ENCODE measurements around the gene CFAP69.

CFAP69 gene

DNA sequence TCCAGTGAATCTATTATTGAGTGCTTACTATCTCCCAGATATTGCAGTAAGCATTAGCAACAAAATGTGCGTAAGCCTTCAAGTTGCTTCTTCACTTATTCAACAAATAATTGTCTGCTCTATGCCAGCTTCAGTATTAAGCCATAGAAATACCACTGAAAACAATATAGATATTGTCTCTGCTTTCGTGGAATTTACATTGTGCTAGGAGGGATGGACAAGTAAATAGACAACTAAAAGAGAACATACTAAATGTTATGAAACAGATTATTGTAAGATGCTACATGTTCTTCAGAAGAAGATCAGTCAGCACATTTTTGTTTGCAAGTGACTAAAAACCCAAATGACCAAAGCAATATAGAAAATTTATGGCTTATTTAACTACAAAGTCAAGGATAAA lies 27.3 kb downstream of the CFAP69 start:
- Histone ChIP-seq H3K27me3 (ENCODE audit: insufficient read depth, low read length) (no peaks in the 10 kb centered on the region), H3K9me3 (ENCODE audit: insufficient read depth, low read depth, low read length) (no peaks in the 10 kb centered on the region), H3K4me1 (ENCODE audit: insufficient read depth, low read length) (no peaks in the 10 kb centered on the region), H3K9ac (ENCODE audit: low read depth, low read length) (no peak overlapping the region), H3K4me3 (ENCODE audit: low read length) (no peak overlapping the region), H3K27ac (ENCODE audit: low read depth, low read length) (no peak overlapping the region), H3K36me3 (ENCODE audit: insufficient read depth, low read length) (no peaks in the 10 kb centered on the region)
- WGBS = 97% methylated on average over 1 of the region's 2 CpGs

DNA sequence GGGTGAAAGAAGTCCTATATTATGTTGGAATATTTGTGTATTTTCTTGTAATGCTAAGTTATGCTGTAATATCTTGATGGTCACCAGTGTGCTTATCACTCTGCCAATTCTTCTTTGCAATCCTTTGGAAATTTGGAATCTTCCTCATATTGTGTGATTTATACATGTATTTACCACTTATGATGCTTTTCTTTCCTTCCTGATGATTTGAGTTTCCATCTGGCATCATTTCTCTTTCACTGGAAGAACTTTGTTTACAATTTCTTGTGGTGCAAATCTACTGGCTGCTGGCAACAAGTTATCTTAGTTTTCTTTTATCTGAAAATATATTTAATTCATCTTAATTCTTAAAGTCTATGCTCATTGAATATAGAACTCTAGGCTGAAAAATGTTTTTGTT lies 29.2 kb downstream of the CFAP69 start:
- Histone ChIP-seq H3K4me1 (ENCODE audit: insufficient read depth, low read length) (no peaks in the 10 kb centered on the region), H3K9ac (ENCODE audit: low read depth, low read length) (no peak overlapping the region), H3K27ac (ENCODE audit: low read depth, low read length) (no peak overlapping the region), H3K27me3 (ENCODE audit: insufficient read depth, low read length) (no peaks in the 10 kb centered on the region), H3K36me3 (ENCODE audit: insufficient read depth, low read length) (no peaks in the 10 kb centered on the region), H3K9me3 (ENCODE audit: insufficient read depth, low read depth, low read length) (no peaks in the 10 kb centered on the region), H3K4me3 (ENCODE audit: low read length) (no peak overlapping the region)

DNA sequence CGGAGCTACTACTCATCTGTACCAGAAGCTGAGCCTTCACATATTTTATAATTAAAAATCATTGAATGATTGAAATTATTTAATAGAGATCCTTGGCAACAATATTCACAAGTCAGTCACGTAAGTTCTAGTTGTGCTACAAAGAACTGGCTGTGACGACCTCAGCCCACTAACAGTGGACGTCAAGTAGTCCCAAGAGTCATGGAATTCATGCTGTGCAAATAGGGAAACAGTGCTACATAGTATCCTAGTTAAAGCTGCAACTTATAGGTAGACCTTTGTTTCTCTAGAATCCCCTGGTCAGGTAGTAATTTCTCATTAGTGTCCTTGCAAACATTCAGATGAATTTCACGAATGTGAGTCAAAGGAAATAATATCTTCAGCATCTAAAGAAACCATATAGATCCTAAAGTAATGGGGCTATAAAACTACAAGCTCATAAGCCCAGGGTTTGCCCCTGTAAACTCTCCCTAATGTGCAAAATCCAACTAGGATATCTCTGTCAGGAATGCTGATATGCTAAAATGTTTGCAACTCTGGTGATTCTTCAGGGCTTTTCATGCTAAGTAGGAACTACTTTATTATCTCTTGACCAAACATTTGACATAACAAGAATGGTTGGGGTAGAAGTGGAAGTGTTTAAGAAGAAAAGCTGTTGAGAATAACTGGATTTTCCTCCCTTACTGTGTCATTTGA lies 31.2 kb downstream of the CFAP69 start:
- WGBS = 93% methylated on average over 3 of the region's 5 CpGs
- no peaks in the 10 kb centered on the region for H3K36me3 ChIP-seq (ENCODE audit: insufficient read depth, low read length)

DNA sequence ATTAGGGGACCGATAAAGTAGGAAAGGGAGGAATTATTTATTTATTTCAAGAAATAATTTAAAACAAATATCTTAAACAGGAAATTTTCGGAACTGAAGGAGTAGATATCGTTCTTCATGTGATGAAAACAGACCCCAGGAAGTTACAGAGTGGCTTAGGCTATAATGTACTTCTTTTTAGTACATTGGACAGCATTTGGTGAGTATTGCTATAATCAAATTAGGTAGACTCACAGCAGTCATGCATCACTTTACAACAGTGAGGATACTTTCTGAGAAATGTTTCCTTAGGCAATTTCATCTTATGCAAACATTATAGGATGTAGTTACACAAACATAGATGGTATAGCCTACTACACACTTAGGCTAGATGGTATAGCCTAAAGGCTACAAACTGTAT lies 43.2 kb downstream of the CFAP69 start:
- 93% methylated on average over 2 of the region's 3 CpGs for WGBS

More for the DNA sequence above, 31.2 kb downstream of the CFAP69 start:
- H3K9me3 ChIP-seq (ENCODE audit: insufficient read depth, low read depth, low read length) = no peaks in the 10 kb centered on the region
- no peak overlapping the region for H3K27ac ChIP-seq (ENCODE audit: low read depth, low read length)
- H3K4me1 ChIP-seq (ENCODE audit: insufficient read depth, low read length) = no peaks in the 10 kb centered on the region
- no peak overlapping the region for H3K4me3 ChIP-seq (ENCODE audit: low read length)
- H3K9ac ChIP-seq (ENCODE audit: low read depth, low read length) = no peak overlapping the region
- H3K27me3 ChIP-seq (ENCODE audit: insufficient read depth, low read length) = no peaks in the 10 kb centered on the region

DNA sequence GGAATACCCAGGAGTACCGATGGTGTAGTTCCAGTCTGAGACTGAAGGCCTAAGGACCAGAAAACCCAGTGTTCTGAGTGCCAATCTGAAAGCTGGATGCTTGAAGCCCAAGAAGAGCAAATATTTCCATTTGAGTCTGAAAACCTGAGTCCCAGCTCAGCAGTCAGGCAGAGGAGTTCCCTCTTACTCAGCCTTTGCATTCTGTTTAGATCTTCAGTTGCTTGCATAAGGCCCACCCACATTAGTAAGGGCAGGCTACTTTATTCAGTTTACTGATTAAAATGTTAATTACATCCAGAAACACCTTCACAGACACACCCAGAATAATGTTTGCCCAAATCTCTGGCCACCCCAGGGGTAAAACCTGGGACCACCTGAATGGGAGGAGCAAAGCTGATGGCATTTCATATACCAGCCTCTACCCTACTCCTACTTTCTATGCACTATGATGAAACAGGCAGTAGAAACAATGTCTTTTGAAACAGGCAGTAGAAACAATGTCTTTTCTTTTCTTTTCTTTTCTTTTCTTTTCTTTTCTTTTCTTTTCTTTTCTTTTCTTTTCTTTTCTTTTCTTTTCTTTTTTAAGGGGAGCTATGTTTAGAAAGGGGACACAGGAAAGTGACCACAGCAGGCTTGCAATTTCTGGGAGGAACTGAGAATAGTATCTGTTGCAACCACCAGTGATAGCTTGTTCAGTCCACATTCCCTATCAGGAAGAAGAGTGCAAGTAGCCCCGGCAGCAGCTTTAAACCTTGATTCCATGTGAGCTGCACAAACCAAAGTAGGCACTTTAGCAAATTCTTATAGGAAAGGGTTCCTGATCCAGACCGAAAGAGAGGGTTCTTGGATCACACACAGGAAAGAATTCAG lies 45.5 kb downstream of the CFAP69 start:
- H3K9ac ChIP-seq (ENCODE audit: low read depth, low read length) = no peak overlapping the region
- no peaks in the 10 kb centered on the region for H3K27me3 ChIP-seq (ENCODE audit: insufficient read depth, low read length)
- peaks cover 17% of the 10 kb centered on the region for H3K9me3 ChIP-seq (ENCODE audit: insufficient read depth, low read depth, low read length)
- no peak overlapping the region for H3K4me3 ChIP-seq (ENCODE audit: low read length)
- H3K27ac ChIP-seq (ENCODE audit: low read depth, low read length) = no peak overlapping the region
- H3K4me1 ChIP-seq (ENCODE audit: insufficient read depth, low read length) = no peaks in the 10 kb centered on the region
- H3K36me3 ChIP-seq (ENCODE audit: insufficient read depth, low read length) = no peaks in the 10 kb centered on the region; the same call in 1 of the 2 replicates
- 94% methylated on average over 3 of the region's 3 CpGs for WGBS

More for the DNA sequence above, 43.2 kb downstream of the CFAP69 start:
- no peaks in the 10 kb centered on the region for H3K27me3 ChIP-seq (ENCODE audit: insufficient read depth, low read length)
- no peaks in the 10 kb centered on the region for H3K36me3 ChIP-seq (ENCODE audit: insufficient read depth, low read length)
- no peaks in the 10 kb centered on the region for H3K4me1 ChIP-seq (ENCODE audit: insufficient read depth, low read length)
- H3K9ac ChIP-seq (ENCODE audit: low read depth, low read length) = no peak overlapping the region
- peaks cover 9% of the 10 kb centered on the region for H3K9me3 ChIP-seq (ENCODE audit: insufficient read depth, low read depth, low read length)
- no peak overlapping the region for H3K4me3 ChIP-seq (ENCODE audit: low read length)
- no peak overlapping the region for H3K27ac ChIP-seq (ENCODE audit: low read depth, low read length)

DNA sequence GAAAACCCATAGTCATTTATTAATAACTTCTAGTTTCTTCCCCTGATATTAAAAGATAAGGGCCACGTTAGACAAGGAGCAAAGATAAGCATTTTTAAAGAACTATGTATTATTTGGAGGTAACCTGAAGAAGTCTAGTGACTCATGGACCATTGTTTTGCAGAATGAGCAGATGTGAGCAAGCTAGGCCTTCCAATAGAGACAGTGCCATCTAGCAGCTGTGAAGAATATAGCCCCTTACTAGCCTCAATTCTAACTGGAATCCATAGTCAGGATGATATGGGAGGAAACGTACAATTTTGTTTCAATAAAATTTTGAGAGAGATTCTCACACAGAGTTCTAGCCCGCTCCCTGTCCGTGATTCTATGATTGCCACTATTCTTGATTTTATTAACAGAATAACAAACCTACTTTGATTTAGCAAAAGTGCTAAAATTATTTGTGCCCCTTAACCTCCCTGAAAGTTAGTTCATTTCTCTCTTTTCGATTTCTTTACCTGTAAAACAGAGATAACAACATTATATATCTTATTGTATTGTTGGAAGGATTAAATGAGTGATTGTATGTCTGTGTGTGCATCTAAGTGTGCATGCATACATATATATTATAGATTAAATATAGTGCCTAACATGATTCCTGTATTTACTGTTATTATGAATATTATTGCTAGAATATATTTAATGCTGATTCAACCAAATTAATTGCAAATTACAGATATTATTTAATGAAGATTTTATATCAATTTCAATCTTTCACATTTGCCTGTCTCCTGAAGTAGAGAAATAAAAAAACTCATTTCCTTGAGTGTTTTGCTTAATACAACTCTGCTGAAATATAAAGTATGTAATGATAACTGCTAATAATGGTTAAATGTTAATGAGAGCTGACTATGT lies 53.4 kb downstream of the CFAP69 start:
- Histone ChIP-seq H3K4me1 (ENCODE audit: insufficient read depth, low read length) (peaks cover 4% of the 10 kb centered on the region), H3K9ac (ENCODE audit: low read depth, low read length) (no peak overlapping the region), H3K27me3 (ENCODE audit: insufficient read depth, low read length) (no peaks in the 10 kb centered on the region), H3K36me3 (ENCODE audit: insufficient read depth, low read length) (no peaks in the 10 kb centered on the region; the same call in 1 of the 2 replicates), H3K27ac (ENCODE audit: low read depth, low read length) (no peak overlapping the region), H3K4me3 (ENCODE audit: low read length) (no peak overlapping the region), H3K9me3 (ENCODE audit: insufficient read depth, low read depth, low read length) (peaks cover 5% of the 10 kb centered on the region; the same call in 1 of the 2 replicates)
- 46% methylated on average over 4 of the region's 5 CpGs for WGBS

DNA sequence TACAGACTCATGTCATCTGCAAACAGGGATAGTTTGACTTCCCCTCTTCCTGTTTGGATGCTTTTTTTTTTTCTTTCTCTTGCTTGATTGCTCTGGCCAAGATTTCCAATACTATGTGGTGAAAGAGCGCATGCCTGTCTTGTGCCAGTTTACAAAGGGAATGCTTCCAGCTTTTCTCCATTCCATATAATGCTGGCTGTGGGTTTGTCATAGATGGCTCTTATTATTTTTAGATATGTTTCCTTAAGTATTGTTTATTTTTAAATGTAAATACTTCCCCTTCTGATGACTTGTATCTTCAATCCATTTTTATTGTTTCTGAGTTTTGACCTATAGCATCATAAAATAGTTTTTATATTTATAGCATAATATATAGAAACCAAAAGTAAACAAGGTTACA lies 58.3 kb downstream of the CFAP69 start:
- WGBS = no CpG with 5 or more reads among the region's 1 CpG
- H3K9me3 ChIP-seq (ENCODE audit: insufficient read depth, low read depth, low read length) = no peaks in the 10 kb centered on the region
- no peak overlapping the region for H3K27ac ChIP-seq (ENCODE audit: low read depth, low read length)
- H3K4me1 ChIP-seq (ENCODE audit: insufficient read depth, low read length) = no peaks in the 10 kb centered on the region
- no peaks in the 10 kb centered on the region for H3K36me3 ChIP-seq (ENCODE audit: insufficient read depth, low read length)
- H3K4me3 ChIP-seq (ENCODE audit: low read length) = no peak overlapping the region
- H3K27me3 ChIP-seq (ENCODE audit: insufficient read depth, low read length) = no peaks in the 10 kb centered on the region
- no peak overlapping the region for H3K9ac ChIP-seq (ENCODE audit: low read depth, low read length)

DNA sequence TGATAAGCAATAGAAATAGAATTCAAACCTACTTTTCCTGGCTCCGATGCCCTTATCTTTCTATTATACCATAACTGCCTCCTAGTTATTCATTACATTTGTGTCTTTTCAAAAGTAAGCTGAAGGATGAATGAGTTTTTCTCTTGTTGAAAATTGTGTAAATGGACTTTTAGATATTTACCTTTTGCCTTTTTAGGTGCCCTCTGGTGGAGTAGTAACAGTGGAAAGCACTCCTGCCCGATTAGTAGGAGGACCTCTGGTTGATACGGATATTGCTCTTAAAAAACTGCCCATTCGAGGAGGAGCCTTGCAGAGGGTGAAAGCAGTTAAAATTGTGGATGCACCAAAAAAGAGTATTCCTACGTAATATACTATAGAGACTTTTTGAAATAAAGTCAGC lies 64.9 kb downstream of the CFAP69 start:
- no peaks in the 10 kb centered on the region for H3K27me3 ChIP-seq (ENCODE audit: insufficient read depth, low read length)
- H3K9me3 ChIP-seq (ENCODE audit: insufficient read depth, low read depth, low read length) = no peaks in the 10 kb centered on the region
- H3K36me3 ChIP-seq (ENCODE audit: insufficient read depth, low read length) = no peaks in the 10 kb centered on the region
- no peak overlapping the region for H3K27ac ChIP-seq (ENCODE audit: low read depth, low read length)
- H3K9ac ChIP-seq (ENCODE audit: low read depth, low read length) = no peak overlapping the region
- WGBS = 88% methylated on average over 4 of the region's 5 CpGs
- no peaks in the 10 kb centered on the region for H3K4me1 ChIP-seq (ENCODE audit: insufficient read depth, low read length)
- H3K4me3 ChIP-seq (ENCODE audit: low read length) = no peak overlapping the region

DNA sequence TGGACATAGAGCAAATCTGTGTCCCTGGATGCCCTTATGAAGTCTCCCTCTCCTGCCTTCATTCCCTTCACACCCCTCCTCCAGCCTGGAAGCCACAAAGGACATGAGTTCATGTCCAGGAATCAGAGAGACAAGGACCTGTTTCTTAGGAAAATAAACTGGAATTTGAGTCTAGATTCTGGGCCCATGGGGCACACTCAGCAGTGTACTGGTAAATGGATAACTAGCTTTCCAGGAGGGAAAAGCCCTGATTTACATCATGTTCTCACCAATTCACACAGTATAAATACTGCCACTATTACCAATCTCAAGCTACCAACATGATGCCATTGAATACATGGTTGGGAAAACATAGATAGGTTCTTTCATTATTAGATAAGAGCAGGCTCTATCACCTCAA lies 66.2 kb downstream of the CFAP69 start:
- no peak overlapping the region for H3K9ac ChIP-seq (ENCODE audit: low read depth, low read length)
- no peaks in the 10 kb centered on the region for H3K9me3 ChIP-seq (ENCODE audit: insufficient read depth, low read depth, low read length)
- H3K4me3 ChIP-seq (ENCODE audit: low read length) = no peak overlapping the region
- no peak overlapping the region for H3K27ac ChIP-seq (ENCODE audit: low read depth, low read length)
- H3K4me1 ChIP-seq (ENCODE audit: insufficient read depth, low read length) = no peaks in the 10 kb centered on the region
- H3K36me3 ChIP-seq (ENCODE audit: insufficient read depth, low read length) = no peaks in the 10 kb centered on the region
- no peaks in the 10 kb centered on the region for H3K27me3 ChIP-seq (ENCODE audit: insufficient read depth, low read length)

DNA sequence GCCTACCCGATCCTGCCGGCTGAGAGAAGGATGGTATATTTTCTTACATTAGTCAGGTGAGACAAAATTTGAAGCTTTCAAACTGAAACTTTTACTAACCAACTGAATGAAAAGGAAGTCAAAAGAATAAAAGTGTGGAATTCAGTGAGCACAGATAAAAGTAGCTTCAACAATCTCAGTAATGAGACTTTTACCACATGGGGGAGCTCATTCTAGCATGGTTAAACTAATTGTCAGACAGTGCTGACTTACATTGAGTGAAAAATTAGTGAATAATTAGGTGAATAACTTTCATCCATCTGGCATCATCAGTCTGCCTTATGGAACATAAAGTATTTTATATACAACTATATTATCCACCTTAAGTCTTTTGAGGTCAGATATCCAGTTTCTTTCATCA lies 67.8 kb downstream of the CFAP69 start:
- Histone ChIP-seq H3K27me3 (ENCODE audit: insufficient read depth, low read length) (peaks cover 5% of the 10 kb centered on the region; the same call in 1 of the 2 replicates), H3K9ac (ENCODE audit: low read depth, low read length) (no peak overlapping the region), H3K4me3 (ENCODE audit: low read length) (no peak overlapping the region), H3K27ac (ENCODE audit: low read depth, low read length) (no peak overlapping the region), H3K9me3 (ENCODE audit: insufficient read depth, low read depth, low read length) (no peaks in the 10 kb centered on the region), H3K4me1 (ENCODE audit: insufficient read depth, low read length) (no peaks in the 10 kb centered on the region), H3K36me3 (ENCODE audit: insufficient read depth, low read length) (no peaks in the 10 kb centered on the region)
- WGBS = no CpG with 5 or more reads among the region's 2 CpGs

DNA sequence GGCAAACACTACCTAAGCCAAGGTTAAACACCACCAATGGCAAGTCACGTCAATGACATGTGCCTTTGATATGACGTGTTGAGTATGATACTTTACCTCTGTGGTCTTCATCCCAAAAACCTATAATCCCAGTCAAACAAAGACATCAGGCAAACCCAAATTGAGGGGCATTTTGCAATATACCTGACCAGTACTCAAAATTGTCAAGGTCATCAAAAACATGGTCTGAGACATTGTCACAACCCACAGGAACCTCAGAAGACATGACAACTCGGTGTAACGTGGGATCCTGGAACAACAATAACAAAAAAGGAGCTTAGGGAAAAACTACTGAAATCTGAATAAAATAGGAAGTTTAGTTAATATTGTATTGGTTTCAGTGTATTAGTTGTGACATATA lies 68.9 kb downstream of the CFAP69 start:
- no peak overlapping the region for H3K27ac ChIP-seq (ENCODE audit: low read depth, low read length)
- H3K9ac ChIP-seq (ENCODE audit: low read depth, low read length) = no peak overlapping the region
- peaks cover 17% of the 10 kb centered on the region for H3K27me3 ChIP-seq (ENCODE audit: insufficient read depth, low read length)
- WGBS = 97% methylated on average over 4 of the region's 4 CpGs
- no peaks in the 10 kb centered on the region for H3K36me3 ChIP-seq (ENCODE audit: insufficient read depth, low read length)
- H3K4me1 ChIP-seq (ENCODE audit: insufficient read depth, low read length) = no peaks in the 10 kb centered on the region
- no peaks in the 10 kb centered on the region for H3K9me3 ChIP-seq (ENCODE audit: insufficient read depth, low read depth, low read length)
- no peak overlapping the region for H3K4me3 ChIP-seq (ENCODE audit: low read length)

Measured in HUES64 (cell line).